Prostate gland (tissue), 2 donors: ENCODE data around the gene ARV1. TPM values are rescaled to one million over a fixed set of nuclear protein-coding genes. Genes with fewer than 3 reads are reported as not detected.

ENCODE experiments used
- DNase-seq: peaks from one replicate; pipeline ENCODE4 v3.0.0-alpha.2; 2019; ENCODE audit warnings: low spot score
- H3K27ac ChIP-seq, 2 donors: fragments of 200-600 bp; sonication (generic); 2 replicates each; pipeline ENCODE4 v1.5.1; 2017 to 2019
- H3K27me3 ChIP-seq: fragments of 200-600 bp; sonication (generic); replicated peaks from 2 replicates; pipeline ENCODE4 v1.5.1; 2019; ENCODE audit not compliant: insufficient read depth
- H3K36me3 ChIP-seq, 2 donors: fragments of 200-600 bp; sonication (generic); 1 replicate in 1 of 2; 2 replicates in 1 of 2; pipeline versions ENCODE4 v1.5.1 to v1.8.1; 2017 to 2019
- H3K4me1 ChIP-seq: fragments of 200-600 bp; sonication (generic); replicated peaks from 2 replicates; pipeline ENCODE4 v1.5.1; 2019
- H3K4me3 ChIP-seq, 2 donors: fragments of 200-600 bp; sonication (generic); 2 replicates each; pipeline ENCODE4 v1.5.1; 2017 to 2019
- H3K9me3 ChIP-seq: fragments of 200-600 bp; sonication (generic); 2 replicates; pipeline ENCODE4 v1.5.1; 2017
- CTCF ChIP-seq, 4 experiments: fragments of 200-600 bp in 2 of 4; fragments of 450-650 bp in 2 of 4; sonication (generic) in 2 of 4; IDR thresholded peaks; 1 replicate in 3 of 4; 2 replicates in 1 of 4; pipeline ENCODE4 v1.5.1; 2016 to 2019; ENCODE audit warnings: antibody characterized with exemption in 4 of 4, mild to moderate bottlenecking in 2 of 4, moderate library complexity in 2 of 4
- POLR2A ChIP-seq: fragments of 450-650 bp; IDR thresholded peaks from one replicate; pipeline ENCODE4 v1.6.1; 2016; ENCODE audit warnings: antibody characterized with exemption, mild to moderate bottlenecking
- POLR2AphosphoS5 ChIP-seq: sonication (generic); formaldehyde crosslinking; IDR thresholded peaks from one replicate; pipeline ENCODE4 v1.6.1; 2017; ENCODE audit warnings: antibody characterized with exemption
- WGBS: methylation state at CpG from one replicate; pipeline ENCODE4 v1.1.5; 2018; 5-methylcytosine and 5-hydroxymethylcytosine counted together
- intact Hi-C: fragments of 100-400 bp; cut with DNase I; formaldehyde crosslinking; loops from one replicate; pipeline ENCODE4 v1.14.2; 2022
- total RNA-seq, 2 donors: library from RNA; depleted of rRNA; stranded (reverse); fragments of >200 nt; gene quantifications; one replicate each; pipeline ENCODE4 v1.1.0, GENCODE V29; 2016

Gene ARV1
- total RNA-seq, 2 donors from 2014 or later: 27.6 to 29.6 TPM

GRCh38 chr1:230938924-230939368 lies 39.9 kb upstream of the ARV1 start:
- no peaks in the 10 kb centered on the region for H3K27me3 ChIP-seq
- H3K4me3 ChIP-seq: no peak overlapping the region
- WGBS: 60% methylated on average over 2 of the region's 2 CpGs
- H3K4me1 ChIP-seq: no peaks in the 10 kb centered on the region
- TF ChIP-seq POLR2A (no peak), POLR2AphosphoS5 (no peak), CTCF (IDR thresholded peaks at IDR 0.05) (no peak)
- H3K36me3 ChIP-seq: no peaks in the 10 kb centered on the region
- DNase-seq: no peak
- no peak overlapping the region for H3K27ac ChIP-seq
- intact Hi-C loops: no loop called here
- H3K9me3 ChIP-seq: no peaks in the 10 kb centered on the region

GRCh38 chr1:230939806-230940489 lies 38.9 kb upstream of the ARV1 start:
- Histone ChIP-seq H3K27ac (no peak overlapping the region), H3K9me3 (no peaks in the 10 kb centered on the region), H3K36me3 (no peaks in the 10 kb centered on the region), H3K4me1 (no peaks in the 10 kb centered on the region), H3K27me3 (no peaks in the 10 kb centered on the region), H3K4me3 (no peak overlapping the region)
- WGBS: 85% methylated on average over 4 of the region's 4 CpGs
- no peak for TF ChIP-seq POLR2A
- no peak for TF ChIP-seq CTCF (IDR thresholded peaks at IDR 0.05)
- TF ChIP-seq POLR2AphosphoS5: no peak
- no peak for DNase-seq
- intact Hi-C loops: no loop called here

DNA sequence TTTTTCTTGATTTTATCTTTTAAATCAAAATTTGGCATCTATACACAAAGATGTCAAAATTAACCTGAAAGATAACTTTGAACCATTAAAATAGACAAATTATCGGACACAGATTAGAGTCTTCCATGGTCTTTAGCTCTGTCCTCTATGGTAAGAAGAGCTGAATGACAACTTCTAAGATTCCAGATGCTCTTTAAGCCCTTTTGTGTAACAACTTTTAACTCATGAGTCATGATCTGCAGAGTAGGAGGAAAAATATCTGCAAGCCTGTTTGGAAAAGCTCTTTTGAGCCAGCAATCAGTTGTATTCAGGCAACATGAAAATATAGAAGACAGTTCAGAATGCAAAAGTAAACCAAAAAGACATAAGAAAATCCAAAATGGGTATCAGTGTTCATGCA lies 38.0 kb upstream of the ARV1 start:
- TF ChIP-seq POLR2AphosphoS5 (no peak), POLR2A (no peak), CTCF (IDR thresholded peaks at IDR 0.05) (no peak)
- no peaks in the 10 kb centered on the region for H3K27me3 ChIP-seq
- WGBS: 90% methylated on average over 1 of the region's 1 CpG
- no peak overlapping the region for H3K27ac ChIP-seq
- no peak overlapping the region for H3K4me3 ChIP-seq
- intact Hi-C loops: no loop called here
- DNase-seq: no peak
- H3K36me3 ChIP-seq: no peaks in the 10 kb centered on the region
- H3K9me3 ChIP-seq: no peaks in the 10 kb centered on the region
- H3K4me1 ChIP-seq: no peaks in the 10 kb centered on the region

DNA sequence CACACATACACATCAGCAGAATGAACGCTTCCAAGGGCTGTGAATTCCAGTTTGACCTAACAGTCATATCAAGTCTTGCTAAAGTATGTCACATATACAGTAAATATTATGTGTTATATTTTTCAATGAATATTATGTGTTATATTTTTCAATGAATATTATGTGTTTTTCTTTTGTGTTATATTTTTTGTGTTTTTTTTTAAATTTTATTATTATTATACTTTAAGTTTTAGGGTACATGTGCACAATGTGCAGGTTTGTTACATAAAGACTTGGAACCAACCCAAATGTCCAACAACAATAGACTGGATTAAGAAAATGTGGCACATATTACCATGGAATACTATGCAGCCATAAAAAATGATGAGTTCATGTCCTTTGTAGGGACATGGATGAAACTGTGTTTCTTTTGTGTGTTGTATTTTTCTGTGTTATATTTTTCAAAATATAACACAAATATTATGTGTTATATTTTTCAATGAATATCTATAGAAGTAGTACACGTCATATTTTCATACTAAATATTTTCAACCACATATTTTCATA lies 35.8 kb upstream of the ARV1 start:
- DNase-seq: no peak
- no peaks in the 10 kb centered on the region for H3K9me3 ChIP-seq
- no peaks in the 10 kb centered on the region for H3K36me3 ChIP-seq
- WGBS: 100% methylated on average over 2 of the region's 2 CpGs
- H3K4me3 ChIP-seq: no peak overlapping the region
- no peak for TF ChIP-seq POLR2AphosphoS5
- no peak for TF ChIP-seq POLR2A
- TF ChIP-seq CTCF (IDR thresholded peaks at IDR 0.05): no peak
- H3K4me1 ChIP-seq: no peaks in the 10 kb centered on the region
- intact Hi-C loops: no loop called here
- H3K27ac ChIP-seq: no peak overlapping the region
- no peaks in the 10 kb centered on the region for H3K27me3 ChIP-seq

GRCh38 chr1:230948301-230948700 lies 30.6 kb upstream of the ARV1 start:
- no peak overlapping the region for H3K4me3 ChIP-seq
- 100% methylated on average over 1 of the region's 1 CpG for WGBS
- TF ChIP-seq CTCF (IDR thresholded peaks at IDR 0.05): no peak
- TF ChIP-seq POLR2A: no peak
- no peak for TF ChIP-seq POLR2AphosphoS5
- no peak overlapping the region for H3K27ac ChIP-seq
- no peaks in the 10 kb centered on the region for H3K27me3 ChIP-seq
- intact Hi-C loops: no loop called here
- H3K4me1 ChIP-seq: no peaks in the 10 kb centered on the region
- H3K9me3 ChIP-seq: no peaks in the 10 kb centered on the region
- DNase-seq: no peak
- no peaks in the 10 kb centered on the region for H3K36me3 ChIP-seq
